ENCODE data around the gene CCDC74A.
"Not testable (repeated sequence)": the region's sequence is repeated elsewhere in the genome, so short reads cannot be mapped to it uniquely, and the experiment has no call there.

CCDC74A gene

GRCh38 chr2:131527131-131528001, at the start of gene CCDC74A:
Gene CCDC74A (plus strand): TSS chr2:131527888. CDS start chr2:131527971, 83 bp downstream.
- H3K4me3 Mint-ChIP-seq, result peak within 1 kb of the TSS; percentile 82
- H3K27me3 Mint-ChIP-seq (ENCODE audit: low read depth); H3K9me3 Mint-ChIP-seq; H3K36me3 Mint-ChIP-seq (ENCODE audit: low read depth): not testable (repeated sequence)
- H3K4me1 Mint-ChIP-seq (ENCODE audit: low read depth), result peaks cover 13% of the 10 kb centered on the region
- peak within 1 kb of the TSS; percentile 80 for H3K27ac Mint-ChIP-seq

GRCh38 chr2:131478074-131478849, 49.4 kb upstream of the CCDC74A start:
- H3K36me3 Mint-ChIP-seq (ENCODE audit: low read depth); H3K9me3 Mint-ChIP-seq; H3K4me3 Mint-ChIP-seq; H3K27ac Mint-ChIP-seq; H3K27me3 Mint-ChIP-seq (ENCODE audit: low read depth); H3K4me1 Mint-ChIP-seq (ENCODE audit: low read depth): not testable (repeated sequence)

GRCh38 chr2:131478850-131479461, 48.7 kb upstream of the CCDC74A start:
- not testable (repeated sequence) for H3K27ac Mint-ChIP-seq; H3K4me3 Mint-ChIP-seq; H3K9me3 Mint-ChIP-seq; H3K4me1 Mint-ChIP-seq (ENCODE audit: low read depth); H3K27me3 Mint-ChIP-seq (ENCODE audit: low read depth); H3K36me3 Mint-ChIP-seq (ENCODE audit: low read depth)

GRCh38 chr2:131480351-131480750, 47.3 kb upstream of the CCDC74A start:
- not testable (repeated sequence) for H3K4me1 Mint-ChIP-seq (ENCODE audit: low read depth); H3K27ac Mint-ChIP-seq; H3K9me3 Mint-ChIP-seq; H3K36me3 Mint-ChIP-seq (ENCODE audit: low read depth); H3K4me3 Mint-ChIP-seq; H3K27me3 Mint-ChIP-seq (ENCODE audit: low read depth)

GRCh38 chr2:131482506-131483155, 45.1 kb upstream of the CCDC74A start:
- H3K27ac Mint-ChIP-seq; H3K4me3 Mint-ChIP-seq; H3K36me3 Mint-ChIP-seq (ENCODE audit: low read depth); H3K4me1 Mint-ChIP-seq (ENCODE audit: low read depth); H3K9me3 Mint-ChIP-seq; H3K27me3 Mint-ChIP-seq (ENCODE audit: low read depth): not testable (repeated sequence)

- not testable (repeated sequence) for H3K27me3 Mint-ChIP-seq (ENCODE audit: low read depth); H3K4me3 Mint-ChIP-seq; H3K27ac Mint-ChIP-seq; H3K9me3 Mint-ChIP-seq; H3K36me3 Mint-ChIP-seq (ENCODE audit: low read depth); H3K4me1 Mint-ChIP-seq (ENCODE audit: low read depth)
Measured at GRCh38 chr2:131483981-131484820, 43.5 kb upstream of the CCDC74A start.

GRCh38 chr2:131484906-131485460, 42.7 kb upstream of the CCDC74A start:
- H3K4me1 Mint-ChIP-seq (ENCODE audit: low read depth); H3K27ac Mint-ChIP-seq; H3K4me3 Mint-ChIP-seq; H3K27me3 Mint-ChIP-seq (ENCODE audit: low read depth); H3K36me3 Mint-ChIP-seq (ENCODE audit: low read depth); H3K9me3 Mint-ChIP-seq: not testable (repeated sequence)

- not testable (repeated sequence) for H3K27ac Mint-ChIP-seq; H3K9me3 Mint-ChIP-seq; H3K4me3 Mint-ChIP-seq; H3K4me1 Mint-ChIP-seq (ENCODE audit: low read depth); H3K27me3 Mint-ChIP-seq (ENCODE audit: low read depth)
- H3K36me3 Mint-ChIP-seq (ENCODE audit: low read depth), result peaks cover 16% of the 10 kb centered on the region
Measured at GRCh38 chr2:131486201-131486902, 41.3 kb upstream of the CCDC74A start.

- Mint-ChIP-seq H3K36me3 (ENCODE audit: low read depth) (peaks cover 17% of the 10 kb centered on the region), H3K9me3 (no peaks in the 10 kb centered on the region), H3K4me3 (no peak overlapping the region), H3K27me3 (ENCODE audit: low read depth) (no peaks in the 10 kb centered on the region), H3K27ac (no peak overlapping the region), H3K4me1 (ENCODE audit: low read depth) (peaks cover 4% of the 10 kb centered on the region)
Measured at GRCh38 chr2:131488306-131489205, 39.1 kb upstream of the CCDC74A start.

- H3K9me3 Mint-ChIP-seq; H3K27me3 Mint-ChIP-seq (ENCODE audit: low read depth): not testable (repeated sequence)
- Mint-ChIP-seq H3K4me1 (ENCODE audit: low read depth) (peaks cover 13% of the 10 kb centered on the region), H3K27ac (peak overlapping the region; percentile 88), H3K4me3 (peak overlapping the region; percentile 88), H3K36me3 (ENCODE audit: low read depth) (peaks cover 17% of the 10 kb centered on the region)
Measured at GRCh38 chr2:131490616-131491468, 36.8 kb upstream of the CCDC74A start.

GRCh38 chr2:131491469-131491836, 36.2 kb upstream of the CCDC74A start:
- Mint-ChIP-seq H3K4me1 (ENCODE audit: low read depth) (peaks cover 14% of the 10 kb centered on the region), H3K27ac (peak overlapping the region; percentile 88), H3K36me3 (ENCODE audit: low read depth) (peaks cover 17% of the 10 kb centered on the region), H3K4me3 (peak overlapping the region; percentile 88)
- H3K9me3 Mint-ChIP-seq; H3K27me3 Mint-ChIP-seq (ENCODE audit: low read depth): not testable (repeated sequence)

- Mint-ChIP-seq H3K36me3 (ENCODE audit: low read depth) (peaks cover 17% of the 10 kb centered on the region), H3K27ac (peak within 1 kb of the TSS; percentile 99), H3K4me1 (ENCODE audit: low read depth) (peaks cover 14% of the 10 kb centered on the region), H3K4me3 (peak within 1 kb of the TSS; percentile 99)
- not testable (repeated sequence) for H3K9me3 Mint-ChIP-seq; H3K27me3 Mint-ChIP-seq (ENCODE audit: low read depth)
Measured at GRCh38 chr2:131492015-131492417, 35.7 kb upstream of the CCDC74A start, which contains the start of gene MZT2A. Gene MZT2A (minus strand): TSS chr2:131492397. CDS start chr2:131492376, 21 bp downstream.
